ENCODE results near the gene DARS1.

Gene DARS1

GRCh38 chr2:135945526-135945925 lies 39.9 kb downstream of the DARS1 start:
- Histone ChIP-seq H3K36me3 (ENCODE audit: insufficient read depth, low read length) (peaks cover 14% of the 10 kb centered on the region), H3K27ac (ENCODE audit: low read depth, low read length) (no peak overlapping the region), H3K4me1 (ENCODE audit: control insufficient read depth, insufficient read depth, low read length, unreplicated experiment) (peaks cover 29% of the 10 kb centered on the region), H3K4me3 (ENCODE audit: low read depth, low read length) (no peak overlapping the region), H3K27me3 (ENCODE audit: insufficient read depth, low read length) (no peaks in the 10 kb centered on the region), H3K79me2 (ENCODE audit: control insufficient read depth, insufficient read depth, low read length, unreplicated experiment) (peaks cover 56% of the 10 kb centered on the region), H2AFZ (ENCODE audit: low read length, unreplicated experiment) (no peak overlapping the region)

- Histone ChIP-seq H3K27ac (ENCODE audit: low read depth, low read length) (no peak overlapping the region), H3K4me1 (ENCODE audit: control insufficient read depth, insufficient read depth, low read length, unreplicated experiment) (peaks cover 20% of the 10 kb centered on the region), H3K79me2 (ENCODE audit: control insufficient read depth, insufficient read depth, low read length, unreplicated experiment) (peaks cover 47% of the 10 kb centered on the region), H3K27me3 (ENCODE audit: insufficient read depth, low read length) (no peaks in the 10 kb centered on the region), H3K4me3 (ENCODE audit: low read depth, low read length) (no peak overlapping the region), H3K36me3 (ENCODE audit: insufficient read depth, low read length) (peaks cover 14% of the 10 kb centered on the region), H2AFZ (ENCODE audit: low read length, unreplicated experiment) (no peak overlapping the region)
These were observed 40.8 kb downstream of the DARS1 start for GRCh38 chr2:135944625-135945024.

GRCh38 chr2:135942936-135943688 lies 42.3 kb downstream of the DARS1 start:
- Histone ChIP-seq H3K36me3 (ENCODE audit: insufficient read depth, low read length) (peaks cover 14% of the 10 kb centered on the region), H3K27ac (ENCODE audit: low read depth, low read length) (no peak overlapping the region), H3K4me3 (ENCODE audit: low read depth, low read length) (no peak overlapping the region), H3K27me3 (ENCODE audit: insufficient read depth, low read length) (no peaks in the 10 kb centered on the region), H2AFZ (ENCODE audit: low read length, unreplicated experiment) (no peak overlapping the region), H3K79me2 (ENCODE audit: control insufficient read depth, insufficient read depth, low read length, unreplicated experiment) (peaks cover 42% of the 10 kb centered on the region), H3K4me1 (ENCODE audit: control insufficient read depth, insufficient read depth, low read length, unreplicated experiment) (peaks cover 7% of the 10 kb centered on the region)

- Histone ChIP-seq H2AFZ (ENCODE audit: low read length, unreplicated experiment) (no peak overlapping the region), H3K36me3 (ENCODE audit: insufficient read depth, low read length) (peaks cover 13% of the 10 kb centered on the region; the same call in 1 of the 2 replicates), H3K27ac (ENCODE audit: low read depth, low read length) (no peak overlapping the region)
These were observed 48.9 kb downstream of the DARS1 start for GRCh38 chr2:135936524-135936923.

GRCh38 chr2:135935914-135936313 lies 49.5 kb downstream of the DARS1 start:
- Histone ChIP-seq H3K79me2 (ENCODE audit: control insufficient read depth, insufficient read depth, low read length, unreplicated experiment) (peaks cover 8% of the 10 kb centered on the region), H3K27me3 (ENCODE audit: insufficient read depth, low read length) (no peaks in the 10 kb centered on the region), H3K27ac (ENCODE audit: low read depth, low read length) (no peak overlapping the region), H2AFZ (ENCODE audit: low read length, unreplicated experiment) (no peak overlapping the region), H3K4me3 (ENCODE audit: low read depth, low read length) (no peak overlapping the region), H3K36me3 (ENCODE audit: insufficient read depth, low read length) (peaks cover 17% of the 10 kb centered on the region), H3K4me1 (ENCODE audit: control insufficient read depth, insufficient read depth, low read length, unreplicated experiment) (no peaks in the 10 kb centered on the region)

More at GRCh38 chr2:135936524-135936923, 48.9 kb downstream of the DARS1 start:
- no peaks in the 10 kb centered on the region for H3K27me3 ChIP-seq (ENCODE audit: insufficient read depth, low read length)
- H3K79me2 ChIP-seq (ENCODE audit: control insufficient read depth, insufficient read depth, low read length, unreplicated experiment) = peaks cover 8% of the 10 kb centered on the region
- H3K4me3 ChIP-seq (ENCODE audit: low read depth, low read length) = no peak overlapping the region
- no peaks in the 10 kb centered on the region for H3K4me1 ChIP-seq (ENCODE audit: control insufficient read depth, insufficient read depth, low read length, unreplicated experiment)

- H3K4me3 ChIP-seq (ENCODE audit: low read depth, low read length) = no peak overlapping the region
- H3K27ac ChIP-seq (ENCODE audit: low read depth, low read length) = no peak overlapping the region
- no peak overlapping the region for H2AFZ ChIP-seq (ENCODE audit: low read length, unreplicated experiment)
- H3K27me3 ChIP-seq (ENCODE audit: insufficient read depth, low read length) = no peaks in the 10 kb centered on the region
- H3K36me3 ChIP-seq (ENCODE audit: insufficient read depth, low read length) = peaks cover 21% of the 10 kb centered on the region
- H3K4me1 ChIP-seq (ENCODE audit: control insufficient read depth, insufficient read depth, low read length, unreplicated experiment) = no peaks in the 10 kb centered on the region
- peaks cover 7% of the 10 kb centered on the region for H3K79me2 ChIP-seq (ENCODE audit: control insufficient read depth, insufficient read depth, low read length, unreplicated experiment)
These were observed 53.5 kb downstream of the DARS1 start for GRCh38 chr2:135931776-135932443.

GRCh38 chr2:135926605-135927004 lies 58.8 kb downstream of the DARS1 start:
- H3K4me1 ChIP-seq (ENCODE audit: control insufficient read depth, insufficient read depth, low read length, unreplicated experiment) = peaks cover 4% of the 10 kb centered on the region
- no peaks in the 10 kb centered on the region for H3K27me3 ChIP-seq (ENCODE audit: insufficient read depth, low read length)
- H3K27ac ChIP-seq (ENCODE audit: low read depth, low read length) = no peak overlapping the region
- peaks cover 19% of the 10 kb centered on the region for H3K36me3 ChIP-seq (ENCODE audit: insufficient read depth, low read length)
- H2AFZ ChIP-seq (ENCODE audit: low read length, unreplicated experiment) = no peak overlapping the region
- H3K79me2 ChIP-seq (ENCODE audit: control insufficient read depth, insufficient read depth, low read length, unreplicated experiment) = no peaks in the 10 kb centered on the region
- no peak overlapping the region for H3K4me3 ChIP-seq (ENCODE audit: low read depth, low read length)

GRCh38 chr2:135925571-135925970 lies 59.9 kb downstream of the DARS1 start:
- Histone ChIP-seq H3K27me3 (ENCODE audit: insufficient read depth, low read length) (no peaks in the 10 kb centered on the region), H2AFZ (ENCODE audit: low read length, unreplicated experiment) (no peak overlapping the region), H3K4me1 (ENCODE audit: control insufficient read depth, insufficient read depth, low read length, unreplicated experiment) (peaks cover 4% of the 10 kb centered on the region), H3K27ac (ENCODE audit: low read depth, low read length) (no peak overlapping the region), H3K4me3 (ENCODE audit: low read depth, low read length) (no peak overlapping the region), H3K79me2 (ENCODE audit: control insufficient read depth, insufficient read depth, low read length, unreplicated experiment) (no peaks in the 10 kb centered on the region), H3K36me3 (ENCODE audit: insufficient read depth, low read length) (peaks cover 19% of the 10 kb centered on the region)

- no peak overlapping the region for H2AFZ ChIP-seq (ENCODE audit: low read length, unreplicated experiment)
- H3K79me2 ChIP-seq (ENCODE audit: control insufficient read depth, insufficient read depth, low read length, unreplicated experiment) = no peaks in the 10 kb centered on the region
- H3K4me3 ChIP-seq (ENCODE audit: low read depth, low read length) = no peak overlapping the region
- H3K27me3 ChIP-seq (ENCODE audit: insufficient read depth, low read length) = no peaks in the 10 kb centered on the region
- H3K36me3 ChIP-seq (ENCODE audit: insufficient read depth, low read length) = peaks cover 18% of the 10 kb centered on the region; the same call in 1 of the 2 replicates
- no peaks in the 10 kb centered on the region for H3K4me1 ChIP-seq (ENCODE audit: control insufficient read depth, insufficient read depth, low read length, unreplicated experiment)
- no peak overlapping the region for H3K27ac ChIP-seq (ENCODE audit: low read depth, low read length)
These were observed 69.2 kb downstream of the DARS1 start for GRCh38 chr2:135916207-135916606.

- H3K27ac ChIP-seq (ENCODE audit: low read depth, low read length) = no peak overlapping the region
- H3K79me2 ChIP-seq (ENCODE audit: control insufficient read depth, insufficient read depth, low read length, unreplicated experiment) = no peaks in the 10 kb centered on the region
- H3K36me3 ChIP-seq (ENCODE audit: insufficient read depth, low read length) = peaks cover 25% of the 10 kb centered on the region
- no peaks in the 10 kb centered on the region for H3K4me1 ChIP-seq (ENCODE audit: control insufficient read depth, insufficient read depth, low read length, unreplicated experiment)
- no peak overlapping the region for H3K4me3 ChIP-seq (ENCODE audit: low read depth, low read length)
- no peaks in the 10 kb centered on the region for H3K27me3 ChIP-seq (ENCODE audit: insufficient read depth, low read length)
- H2AFZ ChIP-seq (ENCODE audit: low read length, unreplicated experiment) = no peak overlapping the region
These were observed 70.9 kb downstream of the DARS1 start for GRCh38 chr2:135914485-135914884.

Data from ACC112 (cell line).